ENCODE results near the gene BCORL1. TPM values are rescaled to one million over a fixed set of nuclear protein-coding genes. Genes with fewer than 3 reads are reported as not detected.

The BCORL1 gene
- total and polyA plus RNA-seq, 2 donors from 2014 or later = 3.9 to 14.1 TPM

GRCh38 chrX:130051176-130051845 lies 68.9 kb downstream of the BCORL1 start:
- no peak for FAIRE-seq
- H3K27ac ChIP-seq (ENCODE audit: low read depth in 2 of 2, low read length in 2 of 2) = no peak overlapping the region
- no peak for TF ChIP-seq CTCF (IDR thresholded peaks at IDR 0.05; ENCODE audit: borderline replicate concordance, extremely low read depth, insufficient read depth)
- peaks cover 8 to 38% (median 11%) of the 10 kb centered on the region in 3 donors for H3K36me3 ChIP-seq (ENCODE audit: control insufficient read depth in 2 of 3, insufficient read depth in 3 of 3, low read length in 3 of 3)
- intact Hi-C loops (cut with DNase I) = no loop called here
- H3K4me1 ChIP-seq (ENCODE audit: control insufficient read depth in 2 of 3, insufficient read depth in 2 of 3, low read depth in 1 of 3, low read length in 3 of 3) = no peaks in the 10 kb centered on the region
- DNase-seq = no peak
- H3K9me3 ChIP-seq (ENCODE audit: control insufficient read depth in 2 of 3, insufficient read depth in 1 of 3, low read length in 3 of 3) = no peaks in the 10 kb centered on the region
- H3K4me3 ChIP-seq (ENCODE audit: low read length in 3 of 3) = no peak overlapping the region
- no peaks in the 10 kb centered on the region for H3K27me3 ChIP-seq (ENCODE audit: control insufficient read depth, insufficient read depth, low read length)
- no peak overlapping the region for H3K9ac ChIP-seq (ENCODE audit: low read length in 3 of 3)

GRCh38 chrX:130053236-130053635 lies 70.8 kb downstream of the BCORL1 start:
- Histone ChIP-seq H3K9ac (ENCODE audit: low read length in 3 of 3) (no peak overlapping the region), H3K36me3 (ENCODE audit: control insufficient read depth in 2 of 3, insufficient read depth in 3 of 3, low read length in 3 of 3) (peaks cover 5 to 28% (median 5%) of the 10 kb centered on the region in 3 donors), H3K4me1 (ENCODE audit: control insufficient read depth in 2 of 3, insufficient read depth in 2 of 3, low read depth in 1 of 3, low read length in 3 of 3) (no peaks in the 10 kb centered on the region), H3K4me3 (ENCODE audit: low read length in 3 of 3) (no peak overlapping the region), H3K27ac (ENCODE audit: low read depth in 2 of 2, low read length in 2 of 2) (no peak overlapping the region), H3K27me3 (ENCODE audit: control insufficient read depth, insufficient read depth, low read length) (no peaks in the 10 kb centered on the region), H3K9me3 (ENCODE audit: control insufficient read depth in 2 of 3, insufficient read depth in 1 of 3, low read length in 3 of 3) (no peaks in the 10 kb centered on the region)
- intact Hi-C loops (cut with DNase I) = no loop called here
- TF ChIP-seq CTCF (IDR thresholded peaks at IDR 0.05; ENCODE audit: borderline replicate concordance, extremely low read depth, insufficient read depth) = no peak
- DNase-seq (no peak), FAIRE-seq (no peak)

- TF ChIP-seq CTCF (IDR thresholded peaks at IDR 0.05; ENCODE audit: borderline replicate concordance, extremely low read depth, insufficient read depth) = no peak
- intact Hi-C loops (cut with DNase I) = no loop called here
- no peak overlapping the region for H3K27ac ChIP-seq (ENCODE audit: low read depth in 2 of 2, low read length in 2 of 2)
- H3K9ac ChIP-seq (ENCODE audit: low read length in 3 of 3) = no peak overlapping the region
- no peaks in the 10 kb centered on the region for H3K4me1 ChIP-seq (ENCODE audit: control insufficient read depth in 2 of 3, insufficient read depth in 2 of 3, low read depth in 1 of 3, low read length in 3 of 3)
- peaks cover 2 to 19% (median 5%) of the 10 kb centered on the region in 3 donors for H3K36me3 ChIP-seq (ENCODE audit: control insufficient read depth in 2 of 3, insufficient read depth in 3 of 3, low read length in 3 of 3)
- no peaks in the 10 kb centered on the region for H3K9me3 ChIP-seq (ENCODE audit: control insufficient read depth in 2 of 3, insufficient read depth in 1 of 3, low read length in 3 of 3)
- FAIRE-seq (no peak), DNase-seq (peak in 1 of 5 donors; percentile 8)
- H3K27me3 ChIP-seq (ENCODE audit: control insufficient read depth, insufficient read depth, low read length) = no peaks in the 10 kb centered on the region
- H3K4me3 ChIP-seq (ENCODE audit: low read length in 3 of 3) = no peak overlapping the region
Measured at GRCh38 chrX:130055103-130055502, 72.7 kb downstream of the BCORL1 start.

All from kidney (tissue), 14 donors.